HEK293 (cell line): ENCODE measurements around the gene CLN3.

ENCODE experiments used
- CTCF ChIA-PET: fragments of 350-600 bp; formaldehyde crosslinking; extraction: SDS; loops from one replicate; lab custom pipeline; 2021; ENCODE audit warnings: antibody characterized with exemption; lab: Yijun Ruan, JAX
- POLR2A ChIA-PET: fragments of 300-600 bp; formaldehyde crosslinking; extraction: SDS; loops from one replicate; lab custom pipeline; 2020; ENCODE audit warnings: antibody characterized with exemption, inconsistent platforms; lab: Yijun Ruan, JAX
- H3K27ac ChIP-seq: fragments of 200-500 bp; sonication (Bioruptor generic); 2 replicates; pipeline ENCODE4 v1.5.1; 2014; ENCODE audit warnings: low read depth, low read length, control low read depth, inconsistent platforms; ENCODE audit errors: extremely low read depth
- H3K36me3 ChIP-seq, 2 experiments: fragments of 200-500 bp in 1 of 2; sonication (Bioruptor generic) in 1 of 2; 1 replicate in 1 of 2; 2 replicates in 1 of 2; pipeline ENCODE4 v1.5.1; 2014 to 2017; ENCODE audit warnings: inconsistent platforms in 2 of 2, low read length in 2 of 2; ENCODE audit not compliant: control insufficient read depth in 2 of 2, insufficient read depth in 1 of 2
- H3K4me1 ChIP-seq: fragments of 200-500 bp; sonication (Bioruptor generic); 2 replicates; pipeline ENCODE4 v1.5.1; 2014; ENCODE audit warnings: mild to moderate bottlenecking, low read length, inconsistent platforms; ENCODE audit not compliant: control insufficient read depth, insufficient read depth
- H3K4me3 ChIP-seq: 2 replicates; pipeline ENCODE4 v1.5.1; 2011; ENCODE audit warnings: low read depth, mild to moderate bottlenecking, control low read depth, low read length, moderate library complexity
- H3K9me3 ChIP-seq: fragments of 200-500 bp; sonication (Bioruptor generic); 2 replicates; pipeline ENCODE4 v1.5.1; 2014; ENCODE audit warnings: low read depth, low read length, inconsistent platforms; ENCODE audit not compliant: control insufficient read depth, insufficient read depth
- ATF2 ChIP-seq: fragments of 450-650 bp; formaldehyde crosslinking; IDR thresholded peaks from 2 replicates; pipeline ENCODE4 v1.5.1; 2016; ENCODE audit warnings: missing biosample characterization, missing genetic modification characterization, low read depth
- GLI4 ChIP-seq: fragments of 450-650 bp; formaldehyde crosslinking; IDR thresholded peaks from 2 replicates; pipeline ENCODE4 v1.5.1; 2016; ENCODE audit warnings: missing biosample characterization, missing genetic modification characterization
- HOXA7 ChIP-seq: sonication (generic); formaldehyde crosslinking; IDR thresholded peaks from 2 replicates; pipeline ENCODE4 v1.8.1; 2022; ENCODE audit warnings: missing genetic modification reagents, borderline replicate concordance
- KLF10 ChIP-seq: fragments of 450-650 bp; IDR thresholded peaks from 2 replicates; pipeline ENCODE4 v1.5.1; 2018; ENCODE audit warnings: missing biosample characterization, mild to moderate bottlenecking, missing genetic modification characterization
- MEIS1 ChIP-seq: sonication (generic); formaldehyde crosslinking; IDR thresholded peaks from 2 replicates; pipeline ENCODE4 v1.8.1; 2022; ENCODE audit warnings: missing genetic modification reagents, mild to moderate bottlenecking, borderline replicate concordance
- PBX3 ChIP-seq: sonication (generic); formaldehyde crosslinking; IDR thresholded peaks from 2 replicates; pipeline ENCODE4 v1.8.1; 2022; ENCODE audit warnings: mild to moderate bottlenecking, moderate library complexity, missing genetic modification reagents
- PRDM2 ChIP-seq: fragments of 450-650 bp; formaldehyde crosslinking; IDR thresholded peaks from 2 replicates; pipeline ENCODE4 v1.5.1; 2016; ENCODE audit warnings: missing biosample characterization, missing genetic modification characterization, borderline replicate concordance
- REPIN1 ChIP-seq: fragments of 450-650 bp; formaldehyde crosslinking; IDR thresholded peaks from 2 replicates; pipeline ENCODE4 v1.5.1; 2017; ENCODE audit warnings: missing biosample characterization, missing genetic modification characterization, low read depth
- SALL2 ChIP-seq: fragments of 450-650 bp; formaldehyde crosslinking; IDR thresholded peaks from 2 replicates; pipeline ENCODE4 v1.5.0; 2017; ENCODE audit warnings: missing biosample characterization, mild to moderate bottlenecking, missing genetic modification characterization, borderline replicate concordance
- ZBTB21 ChIP-seq: fragments of 450-650 bp; formaldehyde crosslinking; IDR thresholded peaks from 2 replicates; pipeline ENCODE4 v1.5.1; 2017; ENCODE audit warnings: missing biosample characterization, missing genetic modification characterization
- ZBTB48 ChIP-seq: fragments of 450-650 bp; formaldehyde crosslinking; IDR thresholded peaks from 2 replicates; pipeline ENCODE4 v1.5.1; 2016; ENCODE audit warnings: missing biosample characterization, missing genetic modification characterization
- ZNF10 ChIP-seq: fragments of 450-650 bp; formaldehyde crosslinking; IDR thresholded peaks from 2 replicates; pipeline ENCODE4 v1.5.1; 2017; ENCODE audit warnings: missing biosample characterization, missing genetic modification characterization
- ZNF138 ChIP-seq: fragments of 450-650 bp; formaldehyde crosslinking; IDR thresholded peaks from 2 replicates; pipeline ENCODE4 v1.5.1; 2016; ENCODE audit warnings: missing biosample characterization, missing genetic modification characterization, borderline replicate concordance
- ZNF146 ChIP-seq: fragments of 450-650 bp; formaldehyde crosslinking; IDR thresholded peaks from 2 replicates; pipeline ENCODE4 v1.5.1; 2016; ENCODE audit warnings: missing biosample characterization, missing genetic modification characterization
- ZNF174 ChIP-seq: fragments of 450-650 bp; formaldehyde crosslinking; IDR thresholded peaks from 2 replicates; pipeline ENCODE4 v1.5.0; 2017; ENCODE audit warnings: missing biosample characterization, mild to moderate bottlenecking, missing genetic modification characterization
- ZNF175 ChIP-seq: fragments of 450-650 bp; formaldehyde crosslinking; IDR thresholded peaks from 2 replicates; pipeline ENCODE4 v1.5.1; 2016; ENCODE audit warnings: missing biosample characterization, missing genetic modification characterization
- ZNF211 ChIP-seq: fragments of 450-650 bp; formaldehyde crosslinking; IDR thresholded peaks from 2 replicates; pipeline ENCODE4 v1.5.1; 2016; ENCODE audit warnings: low read depth, missing biosample characterization, missing genetic modification characterization
- ZNF223 ChIP-seq: fragments of 450-650 bp; formaldehyde crosslinking; IDR thresholded peaks from 2 replicates; pipeline ENCODE4 v1.5.1; 2016; ENCODE audit warnings: missing biosample characterization, missing genetic modification characterization
- ZNF280D ChIP-seq: fragments of 450-650 bp; formaldehyde crosslinking; IDR thresholded peaks from 2 replicates; pipeline ENCODE4 v1.5.1; 2016; ENCODE audit warnings: missing biosample characterization, missing genetic modification characterization
- ZNF501 ChIP-seq: fragments of 450-650 bp; formaldehyde crosslinking; IDR thresholded peaks from 2 replicates; pipeline ENCODE4 v1.5.1; 2016; ENCODE audit warnings: missing biosample characterization, missing genetic modification characterization
- ZNF548 ChIP-seq: fragments of 450-650 bp; formaldehyde crosslinking; IDR thresholded peaks from 2 replicates; pipeline ENCODE4 v1.5.1; 2016; ENCODE audit warnings: missing biosample characterization, missing genetic modification characterization
- ZNF560 ChIP-seq: fragments of 450-650 bp; formaldehyde crosslinking; IDR thresholded peaks from 2 replicates; pipeline ENCODE4 v1.5.1; 2017; ENCODE audit warnings: missing biosample characterization, missing genetic modification characterization, borderline replicate concordance
- ZNF596 ChIP-seq: fragments of 450-650 bp; IDR thresholded peaks from 2 replicates; pipeline ENCODE4 v1.5.0; 2018; ENCODE audit warnings: missing biosample characterization, mild to moderate bottlenecking, missing genetic modification characterization, moderate library complexity
- ZNF76 ChIP-seq: fragments of 450-650 bp; formaldehyde crosslinking; IDR thresholded peaks from 2 replicates; pipeline ENCODE4; 2016; ENCODE audit warnings: low read depth, missing biosample characterization, missing genetic modification characterization, borderline replicate concordance
- ZSCAN16 ChIP-seq: fragments of 450-650 bp; formaldehyde crosslinking; IDR thresholded peaks from 2 replicates; pipeline ENCODE4 v1.5.1; 2016; ENCODE audit warnings: missing biosample characterization, missing genetic modification characterization
- ZSCAN18 ChIP-seq: fragments of 450-650 bp; formaldehyde crosslinking; IDR thresholded peaks from 2 replicates; pipeline ENCODE4 v1.5.1; 2016; ENCODE audit warnings: missing biosample characterization, missing genetic modification characterization

Gene CLN3

GRCh38 chr16:28491970-28492474, at the start of gene CLN3:
Gene CLN3, minus strand, starts transcription at chr16:28492074. Its CDS starts 315 bp downstream, at chr16:28491759.
- no peaks in the 10 kb centered on the region for H3K9me3 ChIP-seq
- peaks cover 3 to 20% of the 10 kb centered on the region in 2 experiments; a peak in 2 of 3 replicates for H3K36me3 ChIP-seq
- no peaks in the 10 kb centered on the region for H3K4me1 ChIP-seq
- ChIA-PET POLR2A (interaction anchor here (0.6 to 1.0 kb wide), 7 partner anchors 11 to 1859 kb away, joined by 3 to 7 read pairs (median 3); partner anchors contain the start of gene SH2B1), CTCF (interaction anchor here (0.7 kb wide), 1 partner anchor 24 kb away, joined by 3 read pairs; no protein-coding TSS in a partner anchor)
- H3K27ac ChIP-seq = peak within 1 kb of the TSS; percentile 82
- peak within 1 kb of the TSS; percentile 84 for H3K4me3 ChIP-seq
- TF ChIP-seq ZNF548 (tag by site-specific recombination) = no peak
- TF ChIP-seq ZSCAN16 (tag by site-specific recombination) = no peak
- no peak for TF ChIP-seq ZNF175 (tag by site-specific recombination)
- TF ChIP-seq ZNF280D (tag by site-specific recombination) = no peak
- no peak for TF ChIP-seq MEIS1 (CRISPR knock-in tag)
- TF ChIP-seq KLF10 = no peak
- TF ChIP-seq ZBTB21 (tag by site-specific recombination) = peak; percentile 62; the same call in 1 of the 2 replicates
- TF ChIP-seq ZBTB48 (tag by site-specific recombination) = no peak
- no peak for TF ChIP-seq SALL2 (tag by site-specific recombination)
- no peak for TF ChIP-seq ZNF560 (tag by site-specific recombination)
- TF ChIP-seq PBX3 (CRISPR knock-in tag) = no peak
- no peak for TF ChIP-seq ZNF10
- TF ChIP-seq ZNF76 (tag by site-specific recombination) = peak; percentile 90
- TF ChIP-seq ZNF211 = no peak
- no peak for TF ChIP-seq GLI4
- TF ChIP-seq ZNF223 (tag by site-specific recombination) = no peak
- TF ChIP-seq ATF2 (tag by site-specific recombination) = no peak
- peak; percentile 70 for TF ChIP-seq ZSCAN18 (tag by site-specific recombination)
- TF ChIP-seq ZNF174 (tag by site-specific recombination) = no peak
- TF ChIP-seq HOXA7 (CRISPR knock-in tag) = no peak
- TF ChIP-seq ZNF501 = no peak
- TF ChIP-seq ZNF146 (tag by site-specific recombination) = no peak
- TF ChIP-seq ZNF138 (tag by site-specific recombination) = no peak
- no peak for TF ChIP-seq PRDM2 (tag by site-specific recombination)
- no peak for TF ChIP-seq ZNF596 (tag by site-specific recombination)
- TF ChIP-seq REPIN1 (tag by site-specific recombination) = no peak
